T47D (cell line): ENCODE data around the gene PHLDB3.
"Not testable (repeated sequence)": the region's sequence is repeated elsewhere in the genome, so short reads cannot be mapped to it uniquely, and the experiment has no call there.

ENCODE experiments used
- DNase-seq, 2 experiments: peaks; one replicate each; pipeline versions ENCODE4 v3.0.0 to v3.0.0-alpha.2; 2011 to 2012; ENCODE audit warnings: low read depth in 1 of 2, low spot score in 1 of 2
- JUND ChIP-seq: IDR thresholded peaks from 2 replicates; pipeline ENCODE4 v1.6.1; 2012; ENCODE audit warnings: low read depth
- in situ Hi-C: cut with HindIII; loops from 2 replicates; pipeline ENCODE4 v1.10.0; 2016; ENCODE audit warnings: low sequenced_read_pairs, low pct_unique_long_range_greater_than_20kb

Gene PHLDB3

GRCh38 chr19:43504426-43505185, at the start of gene PHLDB3:
PHLDB3 (minus strand) TSS chr19:43504746; CDS start chr19:43504118, 628 bp downstream.
- TF ChIP-seq JUND, result no peak
- in situ Hi-C loops, result no loop called here
- peak; percentile 35 to 77 for DNase-seq

- DNase-seq, result no peak
- in situ Hi-C loops, result no loop called here
- no peak for TF ChIP-seq JUND
These were observed 49.1 kb upstream of the PHLDB3 start for GRCh38 chr19:43553656-43554055.

- DNase-seq, result no peak
- TF ChIP-seq JUND, result no peak
- in situ Hi-C loops, result no loop called here
These were observed 48.1 kb upstream of the PHLDB3 start for GRCh38 chr19:43552616-43553015.

GRCh38 chr19:43552198-43552450, 47.6 kb upstream of the PHLDB3 start:
- DNase-seq, result no peak
- in situ Hi-C loops, result no loop called here
- TF ChIP-seq JUND, result no peak

GRCh38 chr19:43551399-43552197, 47.1 kb upstream of the PHLDB3 start:
- in situ Hi-C loops, result no loop called here
- TF ChIP-seq JUND, result no peak
- no peak for DNase-seq

GRCh38 chr19:43548706-43549105, 44.2 kb upstream of the PHLDB3 start:
- in situ Hi-C loops, result no loop called here
- TF ChIP-seq JUND, result no peak
- DNase-seq, result no peak

- DNase-seq, in situ Hi-C loops: not testable (repeated sequence)
These were observed 43.4 kb upstream of the PHLDB3 start for GRCh38 chr19:43547926-43548325.

- in situ Hi-C loops, result no loop called here
- DNase-seq, result no peak
These were observed 42.0 kb upstream of the PHLDB3 start for GRCh38 chr19:43546581-43546980.

GRCh38 chr19:43545981-43546380, 41.4 kb upstream of the PHLDB3 start:
- in situ Hi-C loops, result no loop called here
- no peak for TF ChIP-seq JUND
- no peak for DNase-seq

More at GRCh38 chr19:43546581-43546980, 42.0 kb upstream of the PHLDB3 start:
- no peak for TF ChIP-seq JUND

GRCh38 chr19:43545276-43545675, 40.7 kb upstream of the PHLDB3 start:
- in situ Hi-C loops, result no loop called here
- no peak for TF ChIP-seq JUND
- DNase-seq, result no peak

- no peak for TF ChIP-seq JUND
- in situ Hi-C loops, result no loop called here
- no peak for DNase-seq
These were observed 39.5 kb upstream of the PHLDB3 start for GRCh38 chr19:43544077-43544476.

- in situ Hi-C loops, result no loop called here
- no peak for DNase-seq
- TF ChIP-seq JUND, result no peak
These were observed 37.5 kb upstream of the PHLDB3 start for GRCh38 chr19:43541920-43542650.

GRCh38 chr19:43540381-43540780, 35.8 kb upstream of the PHLDB3 start:
- in situ Hi-C loops, result no loop called here
- TF ChIP-seq JUND, result no peak
- no peak for DNase-seq
